ENCODE data around the gene STK32B.

DNA sequence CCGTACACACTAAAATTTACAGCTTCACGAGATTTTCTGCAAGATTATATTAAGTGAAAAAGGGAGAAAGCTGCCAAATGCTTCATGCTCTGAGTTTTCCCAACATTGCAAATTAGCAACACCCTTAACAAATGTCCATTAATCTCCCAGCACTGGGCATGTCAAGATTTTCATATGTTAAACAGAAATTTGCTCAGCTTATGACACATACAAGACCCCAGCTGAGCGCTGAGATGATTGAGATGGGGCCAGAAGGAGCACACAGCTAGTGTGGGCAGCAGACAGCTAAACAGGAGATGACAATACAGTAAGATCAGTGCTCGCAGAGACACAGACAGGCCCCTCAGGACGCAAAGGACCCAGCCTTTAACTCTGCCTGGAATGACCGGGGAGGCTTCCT, 208.8 kb downstream of the STK32B start:
- TF ChIP-seq CTCF (conservative IDR thresholded peaks at IDR 0.05; ENCODE audit: low read depth in 2 of 2) = no peak
- no peak for TF ChIP-seq POLR2AphosphoS5 (IDR thresholded peaks at IDR 0.05; ENCODE audit: low read depth)
- no peak for TF ChIP-seq NANOG (IDR thresholded peaks at IDR 0.05; ENCODE audit: borderline replicate concordance)
- TF ChIP-seq, protein P1, sequence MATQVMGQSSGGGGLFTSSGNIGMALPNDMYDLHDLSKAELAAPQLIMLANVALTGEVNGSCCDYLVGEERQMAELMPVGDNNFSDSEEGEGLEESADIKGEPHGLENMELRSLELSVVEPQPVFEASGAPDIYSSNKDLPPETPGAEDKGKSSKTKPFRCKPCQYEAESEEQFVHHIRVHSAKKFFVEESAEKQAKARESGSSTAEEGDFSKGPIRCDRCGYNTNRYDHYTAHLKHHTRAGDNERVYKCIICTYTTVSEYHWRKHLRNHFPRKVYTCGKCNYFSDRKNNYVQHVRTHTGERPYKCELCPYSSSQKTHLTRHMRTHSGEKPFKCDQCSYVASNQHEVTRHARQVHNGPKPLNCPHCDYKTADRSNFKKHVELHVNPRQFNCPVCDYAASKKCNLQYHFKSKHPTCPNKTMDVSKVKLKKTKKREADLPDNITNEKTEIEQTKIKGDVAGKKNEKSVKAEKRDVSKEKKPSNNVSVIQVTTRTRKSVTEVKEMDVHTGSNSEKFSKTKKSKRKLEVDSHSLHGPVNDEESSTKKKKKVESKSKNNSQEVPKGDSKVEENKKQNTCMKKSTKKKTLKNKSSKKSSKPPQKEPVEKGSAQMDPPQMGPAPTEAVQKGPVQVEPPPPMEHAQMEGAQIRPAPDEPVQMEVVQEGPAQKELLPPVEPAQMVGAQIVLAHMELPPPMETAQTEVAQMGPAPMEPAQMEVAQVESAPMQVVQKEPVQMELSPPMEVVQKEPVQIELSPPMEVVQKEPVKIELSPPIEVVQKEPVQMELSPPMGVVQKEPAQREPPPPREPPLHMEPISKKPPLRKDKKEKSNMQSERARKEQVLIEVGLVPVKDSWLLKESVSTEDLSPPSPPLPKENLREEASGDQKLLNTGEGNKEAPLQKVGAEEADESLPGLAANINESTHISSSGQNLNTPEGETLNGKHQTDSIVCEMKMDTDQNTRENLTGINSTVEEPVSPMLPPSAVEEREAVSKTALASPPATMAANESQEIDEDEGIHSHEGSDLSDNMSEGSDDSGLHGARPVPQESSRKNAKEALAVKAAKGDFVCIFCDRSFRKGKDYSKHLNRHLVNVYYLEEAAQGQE (IDR thresholded peaks at IDR 0.05; ENCODE audit: unreplicated experiment) = no peak
- TF ChIP-seq EZH2phosphoT487 (IDR thresholded peaks at IDR 0.05; ENCODE audit: unreplicated experiment) = no peak
- TF ChIP-seq EZH2 (IDR thresholded peaks at IDR 0.05; ENCODE audit: low read depth, unreplicated experiment) = no peak
- TF ChIP-seq, protein P2, sequence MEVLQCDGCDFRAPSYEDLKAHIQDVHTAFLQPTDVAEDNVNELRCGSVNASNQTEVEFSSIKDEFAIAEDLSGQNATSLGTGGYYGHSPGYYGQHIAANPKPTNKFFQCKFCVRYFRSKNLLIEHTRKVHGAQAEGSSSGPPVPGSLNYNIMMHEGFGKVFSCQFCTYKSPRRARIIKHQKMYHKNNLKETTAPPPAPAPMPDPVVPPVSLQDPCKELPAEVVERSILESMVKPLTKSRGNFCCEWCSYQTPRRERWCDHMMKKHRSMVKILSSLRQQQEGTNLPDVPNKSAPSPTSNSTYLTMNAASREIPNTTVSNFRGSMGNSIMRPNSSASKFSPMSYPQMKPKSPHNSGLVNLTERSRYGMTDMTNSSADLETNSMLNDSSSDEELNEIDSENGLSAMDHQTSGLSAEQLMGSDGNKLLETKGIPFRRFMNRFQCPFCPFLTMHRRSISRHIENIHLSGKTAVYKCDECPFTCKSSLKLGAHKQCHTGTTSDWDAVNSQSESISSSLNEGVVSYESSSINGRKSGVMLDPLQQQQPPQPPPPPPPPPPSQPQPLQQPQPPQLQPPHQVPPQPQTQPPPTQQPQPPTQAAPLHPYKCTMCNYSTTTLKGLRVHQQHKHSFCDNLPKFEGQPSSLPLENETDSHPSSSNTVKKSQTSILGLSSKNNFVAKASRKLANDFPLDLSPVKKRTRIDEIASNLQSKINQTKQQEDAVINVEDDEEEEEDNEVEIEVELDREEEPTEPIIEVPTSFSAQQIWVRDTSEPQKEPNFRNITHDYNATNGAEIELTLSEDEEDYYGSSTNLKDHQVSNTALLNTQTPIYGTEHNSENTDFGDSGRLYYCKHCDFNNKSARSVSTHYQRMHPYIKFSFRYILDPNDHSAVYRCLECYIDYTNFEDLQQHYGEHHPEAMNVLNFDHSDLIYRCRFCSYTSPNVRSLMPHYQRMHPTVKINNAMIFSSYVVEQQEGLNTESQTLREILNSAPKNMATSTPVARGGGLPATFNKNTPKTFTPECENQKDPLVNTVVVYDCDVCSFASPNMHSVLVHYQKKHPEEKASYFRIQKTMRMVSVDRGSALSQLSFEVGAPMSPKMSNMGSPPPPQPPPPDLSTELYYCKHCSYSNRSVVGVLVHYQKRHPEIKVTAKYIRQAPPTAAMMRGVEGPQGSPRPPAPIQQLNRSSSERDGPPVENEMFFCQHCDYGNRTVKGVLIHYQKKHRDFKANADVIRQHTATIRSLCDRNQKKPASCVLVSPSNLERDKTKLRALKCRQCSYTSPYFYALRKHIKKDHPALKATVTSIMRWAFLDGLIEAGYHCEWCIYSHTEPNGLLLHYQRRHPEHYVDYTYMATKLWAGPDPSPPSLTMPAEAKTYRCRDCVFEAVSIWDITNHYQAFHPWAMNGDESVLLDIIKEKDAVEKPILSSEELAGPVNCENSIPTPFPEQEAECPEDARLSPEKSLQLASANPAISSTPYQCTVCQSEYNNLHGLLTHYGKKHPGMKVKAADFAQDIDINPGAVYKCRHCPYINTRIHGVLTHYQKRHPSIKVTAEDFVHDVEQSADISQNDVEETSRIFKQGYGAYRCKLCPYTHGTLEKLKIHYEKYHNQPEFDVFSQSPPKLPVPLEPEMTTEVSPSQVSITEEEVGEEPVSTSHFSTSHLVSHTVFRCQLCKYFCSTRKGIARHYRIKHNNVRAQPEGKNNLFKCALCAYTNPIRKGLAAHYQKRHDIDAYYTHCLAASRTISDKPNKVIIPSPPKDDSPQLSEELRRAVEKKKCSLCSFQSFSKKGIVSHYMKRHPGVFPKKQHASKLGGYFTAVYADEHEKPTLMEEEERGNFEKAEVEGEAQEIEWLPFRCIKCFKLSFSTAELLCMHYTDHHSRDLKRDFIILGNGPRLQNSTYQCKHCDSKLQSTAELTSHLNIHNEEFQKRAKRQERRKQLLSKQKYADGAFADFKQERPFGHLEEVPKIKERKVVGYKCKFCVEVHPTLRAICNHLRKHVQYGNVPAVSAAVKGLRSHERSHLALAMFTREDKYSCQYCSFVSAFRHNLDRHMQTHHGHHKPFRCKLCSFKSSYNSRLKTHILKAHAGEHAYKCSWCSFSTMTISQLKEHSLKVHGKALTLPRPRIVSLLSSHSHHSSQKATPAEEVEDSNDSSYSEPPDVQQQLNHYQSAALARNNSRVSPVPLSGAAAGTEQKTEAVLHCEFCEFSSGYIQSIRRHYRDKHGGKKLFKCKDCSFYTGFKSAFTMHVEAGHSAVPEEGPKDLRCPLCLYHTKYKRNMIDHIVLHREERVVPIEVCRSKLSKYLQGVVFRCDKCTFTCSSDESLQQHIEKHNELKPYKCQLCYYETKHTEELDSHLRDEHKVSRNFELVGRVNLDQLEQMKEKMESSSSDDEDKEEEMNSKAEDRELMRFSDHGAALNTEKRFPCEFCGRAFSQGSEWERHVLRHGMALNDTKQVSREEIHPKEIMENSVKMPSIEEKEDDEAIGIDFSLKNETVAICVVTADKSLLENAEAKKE (CRISPR knock-in tag; IDR thresholded peaks at IDR 0.05) = no peak
- TF ChIP-seq STAT1 (IDR thresholded peaks at IDR 0.05; ENCODE audit: unreplicated experiment) = no peak
- TF ChIP-seq CREB1 (CRISPR knock-in tag; IDR thresholded peaks at IDR 0.05; ENCODE audit: low read depth) = no peak
- no peak for TF ChIP-seq ZNF331 (CRISPR knock-in tag; IDR thresholded peaks at IDR 0.05; ENCODE audit: low read depth)
- TF ChIP-seq JUNB (IDR thresholded peaks at IDR 0.05; ENCODE audit: unreplicated experiment) = no peak
- no peak for TF ChIP-seq ZNF114 (CRISPR knock-in tag; IDR thresholded peaks at IDR 0.05)
